ENCODE results near the gene MARK3. TPM values are rescaled to one million over a fixed set of nuclear protein-coding genes. Genes with fewer than 3 reads are reported as not detected.

Gene MARK3
- polyA plus RNA-seq, 3 donors: 29.3 to 163 (median 44.7) TPM

- DNase-seq: peak in 1 of 3 donors; percentile 34
- TF ChIP-seq CTCF (IDR thresholded peaks at IDR 0.05): no peak
- peak within 1 kb of the TSS; percentile 27 for H3K9ac ChIP-seq (ENCODE audit: insufficient read depth, low read length, poor library complexity, severe bottlenecking)
- WGBS (ENCODE audit: insufficient coverage): 6% methylated on average over 104 of the region's 107 CpGs
- peaks cover 6 to 9% of the 10 kb centered on the region in 2 donors for H3K9me3 ChIP-seq (replicated peaks in 1 of 2; ENCODE audit: control insufficient read depth in 1 of 2, insufficient read depth in 1 of 2, low read length in 2 of 2)
- H3K9me3 Mint-ChIP-seq: peaks cover 0 to 16% (median 6%) of the 10 kb centered on the region in 7 donors
- peak within 1 kb of the TSS in 1 of 7 donors; percentile 12 for H3K27ac Mint-ChIP-seq
- no peaks in the 10 kb centered on the region for H3K36me3 ChIP-seq (replicated peaks in 1 of 2; ENCODE audit: control insufficient read depth in 1 of 2, insufficient read depth in 2 of 2, low read length in 2 of 2)
- H3K27ac ChIP-seq (ENCODE audit: low read depth in 1 of 2, low read length in 2 of 2): no peak within 1 kb of the TSS
- H3K4me3 ChIP-seq (replicated peaks in 1 of 3; ENCODE audit: low read depth in 2 of 3, low read length in 3 of 3): peak within 1 kb of the TSS; percentile 17 to 69 (median 32)
- peaks cover 20 to 41% of the 10 kb centered on the region in 2 donors for H3K27me3 ChIP-seq (ENCODE audit: control insufficient read depth in 2 of 2, insufficient read depth in 2 of 2, low read length in 2 of 2)
- H3K4me1 Mint-ChIP-seq: peaks cover 38% of the 10 kb centered on the region
- peak within 1 kb of the TSS; percentile 78 for H3K4me2 ChIP-seq (replicated peaks; ENCODE audit: extremely low read depth, low read length, poor library complexity, severe bottlenecking)
- H3K4me1 ChIP-seq (ENCODE audit: control insufficient read depth in 1 of 2, insufficient read depth in 2 of 2, low read length in 2 of 2): peaks cover 36 to 62% of the 10 kb centered on the region in 2 donors
- H3K27me3 Mint-ChIP-seq (ENCODE audit: low read depth in 3 of 3): peaks cover 43 to 56% (median 45%) of the 10 kb centered on the region in 3 donors
- H3K36me3 Mint-ChIP-seq: peaks cover 0 to 9% of the 10 kb centered on the region in 2 donors
- peak within 1 kb of the TSS; percentile 72 for H2AFZ ChIP-seq (ENCODE audit: insufficient read depth, low read depth, low read length, poor library complexity, severe bottlenecking)
- peak within 1 kb of the TSS; percentile 75 to 83 for H3K4me3 Mint-ChIP-seq
- peaks cover 18% of the 10 kb centered on the region for H4K20me1 ChIP-seq (ENCODE audit: insufficient read depth, low read length)
- no peaks in the 10 kb centered on the region for H3K79me2 ChIP-seq (ENCODE audit: insufficient read depth, low read length)
- intact Hi-C loops (cut with micrococcal nuclease): loop anchor here in 1 of 2 donors (5.0 to 10.0 kb wide), 2 partner anchors 39 to 188 kb away; partner anchors contain the start of genes BAG5, COA8 and EIF5
Measured at GRCh38 chr14:103522649-103523574, 137.7 kb downstream of the MARK3 start, which contains the start of gene CKB. CKB (minus strand) TSS chr14:103522830; CDS start chr14:103522493, 337 bp downstream.

- H3K4me1 ChIP-seq (ENCODE audit: control insufficient read depth in 1 of 2, insufficient read depth in 2 of 2, low read length in 2 of 2): peaks cover 43 to 68% of the 10 kb centered on the region in 2 donors
- peaks cover 20 to 41% of the 10 kb centered on the region in 2 donors for H3K27me3 ChIP-seq (ENCODE audit: control insufficient read depth in 2 of 2, insufficient read depth in 2 of 2, low read length in 2 of 2)
- H3K9ac ChIP-seq (ENCODE audit: insufficient read depth, low read length, poor library complexity, severe bottlenecking): no peak overlapping the region
- 77% methylated on average over 5 of the region's 10 CpGs for WGBS (ENCODE audit: insufficient coverage)
- no peak overlapping the region for H3K27ac ChIP-seq (ENCODE audit: low read depth in 1 of 2, low read length in 2 of 2)
- Mint-ChIP-seq H3K27ac (peak overlapping the region in 1 of 7 donors; percentile 12), H3K4me3 (peak overlapping the region in 1 of 2 donors; percentile 80), H3K9me3 (peaks cover 0 to 16% (median 6%) of the 10 kb centered on the region in 7 donors), H3K4me1 (peaks cover 44% of the 10 kb centered on the region), H3K27me3 (ENCODE audit: low read depth in 3 of 3) (peaks cover 43 to 56% (median 45%) of the 10 kb centered on the region in 3 donors), H3K36me3 (peaks cover 0 to 9% of the 10 kb centered on the region in 2 donors)
- H3K79me2 ChIP-seq (ENCODE audit: insufficient read depth, low read length): no peaks in the 10 kb centered on the region
- H3K4me2 ChIP-seq (replicated peaks; ENCODE audit: extremely low read depth, low read length, poor library complexity, severe bottlenecking): no peak overlapping the region
- peaks cover 11% of the 10 kb centered on the region for H4K20me1 ChIP-seq (ENCODE audit: insufficient read depth, low read length)
- H3K36me3 ChIP-seq (replicated peaks in 1 of 2; ENCODE audit: control insufficient read depth in 1 of 2, insufficient read depth in 2 of 2, low read length in 2 of 2): no peaks in the 10 kb centered on the region
- no peak for TF ChIP-seq CTCF (IDR thresholded peaks at IDR 0.05)
- H3K9me3 ChIP-seq (replicated peaks in 1 of 2; ENCODE audit: control insufficient read depth in 1 of 2, insufficient read depth in 1 of 2, low read length in 2 of 2): peaks cover 6 to 9% of the 10 kb centered on the region in 2 donors
- no peak overlapping the region for H3K4me3 ChIP-seq (replicated peaks in 1 of 3; ENCODE audit: low read depth in 2 of 3, low read length in 3 of 3)
- DNase-seq: no peak
- intact Hi-C loops (cut with micrococcal nuclease): loop anchor here in 1 of 2 donors (5.0 to 10.0 kb wide), 2 partner anchors 39 to 189 kb away; partner anchors contain the start of genes BAG5, COA8 and EIF5
- H2AFZ ChIP-seq (ENCODE audit: insufficient read depth, low read depth, low read length, poor library complexity, severe bottlenecking): no peak overlapping the region
Measured at GRCh38 chr14:103523575-103523954, 138.3 kb downstream of the MARK3 start.

Data from CD14-positive monocyte (primary cell).